RWPE2 (cell line): ENCODE results near the gene ATAD3C.
"Not testable (repeated sequence)": the region's sequence is repeated elsewhere in the genome, so short reads cannot be mapped to it uniquely, and the experiment has no call there.

Experiments
- ATAC-seq: fragments of 200-7000 bp; cut with Tn5 transposase; 3 replicates; pipeline ENCODE4 v1.9.1; 2021; ENCODE audit warnings: low read depth
- DNase-seq: peaks from one replicate; pipeline ENCODE4 v3.0.0-alpha.2; 2020; ENCODE audit warnings: low spot score
- H3K27ac ChIP-seq: fragments of 450-650 bp; 2 replicates; pipeline ENCODE4 v1.5.1; 2017; ENCODE audit warnings: mild to moderate bottlenecking; ENCODE audit not compliant: poor library complexity, severe bottlenecking
- H3K27me3 ChIP-seq: fragments of 250-450 bp; sonication (Bioruptor Pico); 2 replicates; pipeline ENCODE4 v1.5.1; 2021; ENCODE audit warnings: mild to moderate bottlenecking, moderate library complexity; ENCODE audit not compliant: insufficient read depth, poor library complexity, severe bottlenecking
- H3K36me3 ChIP-seq: fragments of 250-450 bp; sonication (Bioruptor Pico); 2 replicates; pipeline ENCODE4 v1.5.1; 2020; ENCODE audit warnings: low read depth, mild to moderate bottlenecking, moderate library complexity
- H3K4me1 ChIP-seq: fragments of 250-450 bp; sonication (Bioruptor Pico); 2 replicates; pipeline ENCODE4 v1.5.1; 2021; ENCODE audit warnings: mild to moderate bottlenecking, moderate library complexity; ENCODE audit not compliant: insufficient read depth, poor library complexity, severe bottlenecking
- H3K4me3 ChIP-seq: fragments of 250-450 bp; sonication (Bioruptor Pico); 2 replicates; pipeline ENCODE4 v1.5.1; 2021; ENCODE audit warnings: mild to moderate bottlenecking, moderate library complexity; ENCODE audit not compliant: severe bottlenecking
- H3K9me3 ChIP-seq: fragments of 250-450 bp; sonication (Bioruptor Pico); 2 replicates; pipeline ENCODE4 v1.5.1; 2021; ENCODE audit warnings: mild to moderate bottlenecking, moderate library complexity; ENCODE audit not compliant: severe bottlenecking
- CTCF ChIP-seq: fragments of 450-650 bp; IDR thresholded peaks from one replicate; pipeline ENCODE4 v1.5.1; 2017; ENCODE audit warnings: mild to moderate bottlenecking, moderate library complexity; ENCODE audit not compliant: poor library complexity, severe bottlenecking

Gene ATAD3C

DNA sequence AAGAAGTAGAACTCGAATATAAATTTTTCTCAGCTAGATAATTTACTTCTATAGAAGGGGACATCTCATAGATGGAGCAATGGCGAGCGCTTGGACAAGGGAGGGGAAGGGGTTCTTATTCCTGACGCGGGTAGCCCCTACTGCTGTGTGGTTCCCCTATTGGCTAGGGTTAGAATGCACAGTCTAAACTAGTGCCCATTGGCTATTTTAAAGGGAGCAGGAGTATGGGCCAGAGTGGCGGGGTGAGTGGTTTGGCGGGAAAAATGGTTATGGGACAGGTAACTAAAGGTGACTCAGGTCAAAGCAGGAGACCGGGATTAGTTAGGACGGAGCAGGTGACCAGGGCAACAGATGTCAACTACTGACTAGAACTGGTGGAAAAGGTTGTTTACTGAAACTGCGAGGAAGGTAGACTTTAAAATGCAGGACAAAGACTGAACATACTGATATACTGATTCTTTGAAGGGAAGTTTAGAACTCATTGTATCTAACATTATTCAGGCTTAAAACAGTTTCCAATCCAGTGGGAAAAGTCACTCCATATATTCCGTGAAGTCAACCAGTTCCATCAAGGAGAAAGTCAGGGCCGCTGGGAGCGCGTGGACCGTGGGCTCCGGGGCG is 61.5 kb downstream of the ATAD3C start:
- no peak for TF ChIP-seq CTCF
- Histone ChIP-seq H3K36me3 (peaks cover 14% of the 10 kb centered on the region), H3K9me3 (no peaks in the 10 kb centered on the region), H3K4me3 (peak overlapping the region; percentile 89), H3K27ac (peak overlapping the region; percentile 86), H3K27me3 (no peaks in the 10 kb centered on the region), H3K4me1 (no peaks in the 10 kb centered on the region)
- no peak for DNase-seq
- ATAC-seq, result peak; percentile 18; the same call in 1 of the 3 replicates

GRCh38 chr1:1511533-1512285 is 62.2 kb downstream of the ATAD3C start, which contains the start of gene ATAD3A:
ATAD3A (plus strand) TSS chr1:1512162; CDS start chr1:1512269, 107 bp downstream.
- peak within 1 kb of the TSS; percentile 86 for H3K27ac ChIP-seq
- TF ChIP-seq CTCF, result no peak
- no peaks in the 10 kb centered on the region for H3K9me3 ChIP-seq
- H3K27me3 ChIP-seq, result no peaks in the 10 kb centered on the region
- no peaks in the 10 kb centered on the region for H3K4me1 ChIP-seq
- DNase-seq (peak; percentile 98), ATAC-seq (peak; percentile 85)
- H3K4me3 ChIP-seq, result peak within 1 kb of the TSS; percentile 89
- H3K36me3 ChIP-seq, result peaks cover 21% of the 10 kb centered on the region

GRCh38 chr1:1512425-1512824 is 62.9 kb downstream of the ATAD3C start:
- H3K27ac ChIP-seq, result peak overlapping the region; percentile 86
- H3K36me3 ChIP-seq, result peaks cover 25% of the 10 kb centered on the region
- H3K9me3 ChIP-seq, H3K4me1 ChIP-seq, H3K27me3 ChIP-seq, DNase-seq: not testable (repeated sequence)
- ATAC-seq, result peak; percentile 15; the same call in 2 of the 3 replicates
- H3K4me3 ChIP-seq, result peak overlapping the region; percentile 89

- not testable (repeated sequence) for H3K4me3 ChIP-seq, H3K27me3 ChIP-seq, DNase-seq, H3K9me3 ChIP-seq, H3K4me1 ChIP-seq, ATAC-seq
- H3K27ac ChIP-seq, result peak overlapping the region; percentile 86
- peaks cover 32% of the 10 kb centered on the region for H3K36me3 ChIP-seq
Measured at GRCh38 chr1:1513675-1514074, 64.2 kb downstream of the ATAD3C start.

GRCh38 chr1:1514376-1514775 is 64.9 kb downstream of the ATAD3C start:
- H3K4me3 ChIP-seq, result not testable (repeated sequence)

GRCh38 chr1:1516923-1517322 is 67.4 kb downstream of the ATAD3C start:
- peaks cover 47% of the 10 kb centered on the region for H3K36me3 ChIP-seq
- H3K27me3 ChIP-seq, ATAC-seq, H3K4me1 ChIP-seq, H3K9me3 ChIP-seq, H3K27ac ChIP-seq, H3K4me3 ChIP-seq, DNase-seq: not testable (repeated sequence)

More at GRCh38 chr1:1514376-1514775, 64.9 kb downstream of the ATAD3C start:
- DNase-seq, H3K4me1 ChIP-seq, ATAC-seq, H3K9me3 ChIP-seq, H3K27ac ChIP-seq, H3K27me3 ChIP-seq: not testable (repeated sequence)
- peaks cover 34% of the 10 kb centered on the region for H3K36me3 ChIP-seq
